PFSK-1 (cell line): ENCODE measurements around the gene TKFC.

Source experiments
- FOXP2 ChIP-seq: optimal IDR thresholded peaks from 2 replicates; pipeline ENCODE3; 2011; ENCODE audit warnings: borderline replicate concordance, control low read depth, inconsistent platforms; ENCODE audit not compliant: insufficient read depth; ENCODE audit errors: extremely low read length, extremely low read depth
- POLR2AphosphoS5 ChIP-seq: IDR thresholded peaks from 2 replicates; pipeline ENCODE4 v1.6.1; 2012; ENCODE audit warnings: low read depth, mild to moderate bottlenecking, control low read depth, low read length, moderate library complexity
- TAF1 ChIP-seq: IDR thresholded peaks from 2 replicates; pipeline ENCODE4 v1.6.1; 2012; ENCODE audit warnings: low read length, control low read depth, borderline replicate concordance; ENCODE audit not compliant: insufficient read depth

GRCh38 chr11:61331651-61332050 is 1.4 kb upstream of the TKFC start:
- TF ChIP-seq TAF1 (no peak), POLR2AphosphoS5 (no peak), FOXP2 (no peak)
